ENCODE results near the gene C9orf57.

Gene C9orf57

GRCh38 chr9:72006501-72006900 lies 53.9 kb downstream of the C9orf57 start:
- no peak overlapping the region for H3K9ac ChIP-seq
- no peak overlapping the region for H3K4me3 ChIP-seq (IDR thresholded peaks at IDR 0.05; ENCODE audit: insufficient read depth, low read depth, low read length)
- H2AFZ ChIP-seq (ENCODE audit: low read depth) = no peak overlapping the region
- H4K20me1 ChIP-seq (ENCODE audit: insufficient read depth) = no peaks in the 10 kb centered on the region
- no peak overlapping the region for H3K4me2 ChIP-seq
- H3K79me2 ChIP-seq (ENCODE audit: insufficient read depth, low read depth) = no peaks in the 10 kb centered on the region
- H3K27me3 ChIP-seq (ENCODE audit: insufficient read depth, low read depth) = no peaks in the 10 kb centered on the region
- TF ChIP-seq CTCF (conservative IDR thresholded peaks at IDR 0.05; ENCODE audit: low read depth, low read length) = no peak
- no peak overlapping the region for H3K27ac ChIP-seq
- H3K36me3 ChIP-seq (ENCODE audit: insufficient read depth) = no peaks in the 10 kb centered on the region
- H3K4me1 ChIP-seq (ENCODE audit: low read depth, poor library complexity, severe bottlenecking) = no peaks in the 10 kb centered on the region

GRCh38 chr9:72005451-72005850 lies 55.0 kb downstream of the C9orf57 start:
- H3K27ac ChIP-seq = no peak overlapping the region
- no peak overlapping the region for H3K4me2 ChIP-seq
- H4K20me1 ChIP-seq (ENCODE audit: insufficient read depth) = no peaks in the 10 kb centered on the region
- H3K27me3 ChIP-seq (ENCODE audit: insufficient read depth, low read depth) = no peaks in the 10 kb centered on the region
- H2AFZ ChIP-seq (ENCODE audit: low read depth) = no peak overlapping the region
- H3K79me2 ChIP-seq (ENCODE audit: insufficient read depth, low read depth) = no peaks in the 10 kb centered on the region
- H3K4me3 ChIP-seq (IDR thresholded peaks at IDR 0.05; ENCODE audit: insufficient read depth, low read depth, low read length) = no peak overlapping the region
- no peaks in the 10 kb centered on the region for H3K4me1 ChIP-seq (ENCODE audit: low read depth, poor library complexity, severe bottlenecking)
- no peak overlapping the region for H3K9ac ChIP-seq
- TF ChIP-seq CTCF (conservative IDR thresholded peaks at IDR 0.05; ENCODE audit: low read depth, low read length) = no peak
- H3K36me3 ChIP-seq (ENCODE audit: insufficient read depth) = no peaks in the 10 kb centered on the region
